H9 (cell line): ENCODE data around the gene PAMR1. TPM values are rescaled to one million over a fixed set of nuclear protein-coding genes. Genes with fewer than 3 reads are reported as not detected.

ENCODE experiments used
- DNase-seq: peaks from one replicate; pipeline ENCODE4 v3.0.0-alpha.2; 2017
- H2AFZ ChIP-seq: one replicate; pipeline ENCODE4 v1.6.1; 2013; ENCODE audit warnings: mild to moderate bottlenecking, low read length, control low read depth, moderate library complexity
- H2AK5ac ChIP-seq: 2 replicates; pipeline ENCODE4 v1.6.1; 2013; ENCODE audit warnings: low read length, control low read depth, mixed read lengths; ENCODE audit not compliant: insufficient read length
- H2BK120ac ChIP-seq: one replicate; pipeline ENCODE4 v1.6.1; 2013; ENCODE audit warnings: low read depth, mild to moderate bottlenecking, low read length, control low read depth, inconsistent platforms; ENCODE audit not compliant: poor library complexity, severe bottlenecking
- H2BK12ac ChIP-seq: 2 replicates; pipeline ENCODE4 v1.6.1; 2013; ENCODE audit warnings: low read length, control low read depth, mixed read lengths, low read depth; ENCODE audit not compliant: insufficient read length
- H2BK15ac ChIP-seq: 2 replicates; pipeline ENCODE4 v1.6.1; 2013; ENCODE audit warnings: low read depth, low read length, control low read depth
- H2BK20ac ChIP-seq: one replicate; pipeline ENCODE4 v1.6.1; 2013; ENCODE audit warnings: low read depth, mild to moderate bottlenecking, low read length, control low read depth, inconsistent platforms; ENCODE audit not compliant: poor library complexity, severe bottlenecking
- H2BK5ac ChIP-seq: 2 replicates; pipeline ENCODE4 v1.6.1; 2013; ENCODE audit warnings: low read length, control low read depth, mixed read lengths; ENCODE audit not compliant: insufficient read length
- H3K14ac ChIP-seq: 2 replicates; pipeline ENCODE4 v1.6.1; 2013; ENCODE audit warnings: low read length, control low read depth; ENCODE audit not compliant: insufficient read depth
- H3K18ac ChIP-seq: 2 replicates; pipeline ENCODE4 v1.6.1; 2013; ENCODE audit warnings: low read depth, mild to moderate bottlenecking, mixed read lengths, low read length, control low read depth; ENCODE audit not compliant: insufficient read length
- H3K23ac ChIP-seq: 2 replicates; pipeline ENCODE4 v1.6.1; 2013; ENCODE audit warnings: low read length, control low read depth, mixed read lengths, low read depth; ENCODE audit not compliant: insufficient read length
- H3K23me2 ChIP-seq: 2 replicates; pipeline ENCODE4 v1.6.1; 2013; ENCODE audit warnings: low read depth, mild to moderate bottlenecking, mixed read lengths, low read length, control low read depth; ENCODE audit not compliant: insufficient read length, poor library complexity, severe bottlenecking
- H3K27ac ChIP-seq: 2 replicates; pipeline ENCODE4 v1.5.1; 2013; ENCODE audit warnings: low read length, control low read depth, mixed read lengths, low read depth; ENCODE audit not compliant: insufficient read length
- H3K27me3 ChIP-seq: 2 replicates; pipeline ENCODE4 v1.6.1; 2013; ENCODE audit warnings: low read length, control low read depth, inconsistent platforms; ENCODE audit not compliant: insufficient read depth
- H3K4ac ChIP-seq: 2 replicates; pipeline ENCODE4 v1.6.1; 2013; ENCODE audit warnings: low read depth, mild to moderate bottlenecking, control low read depth, inconsistent platforms, low read length, moderate library complexity
- H3K4me1 ChIP-seq: 2 replicates; pipeline ENCODE4 v1.6.1; 2013; ENCODE audit warnings: low read length, control low read depth, inconsistent platforms; ENCODE audit not compliant: insufficient read depth
- H3K4me2 ChIP-seq: 2 replicates; pipeline ENCODE4 v1.6.1; 2013; ENCODE audit warnings: low read length, control low read depth, mixed read lengths; ENCODE audit not compliant: insufficient read length, insufficient read depth
- H3K56ac ChIP-seq: 2 replicates; pipeline ENCODE4 v1.6.1; 2013; ENCODE audit warnings: low read depth, mild to moderate bottlenecking, mixed read lengths, low read length, control low read depth; ENCODE audit not compliant: insufficient read length
- H3K79me1 ChIP-seq: 2 replicates; pipeline ENCODE4 v1.6.1; 2013; ENCODE audit warnings: low read depth, mild to moderate bottlenecking, moderate library complexity, low read length, control low read depth, inconsistent platforms; ENCODE audit not compliant: insufficient read depth, poor library complexity, severe bottlenecking
- H3K79me2 ChIP-seq: 2 replicates; pipeline ENCODE4 v1.6.1; 2013; ENCODE audit warnings: low read length, control low read depth, inconsistent platforms; ENCODE audit not compliant: insufficient read depth
- H3K9ac ChIP-seq: 2 replicates; pipeline ENCODE4 v1.6.1; 2013; ENCODE audit warnings: low read length, control low read depth, mixed read lengths; ENCODE audit not compliant: insufficient read length; ENCODE audit errors: extremely low read depth
- H3K9me3 ChIP-seq: one replicate; pipeline ENCODE4 v1.6.1; 2013; ENCODE audit warnings: low read depth, low read length, inconsistent platforms; ENCODE audit not compliant: control insufficient read depth
- H3T11ph ChIP-seq: one replicate; pipeline ENCODE4 v1.6.1; 2013; ENCODE audit warnings: mild to moderate bottlenecking, low read length, control low read depth, inconsistent platforms
- H4K20me1 ChIP-seq: one replicate; pipeline ENCODE4 v1.6.1; 2013; ENCODE audit not compliant: control insufficient read depth, insufficient read length, insufficient read depth
- H4K5ac ChIP-seq: 2 replicates; pipeline ENCODE4 v1.6.1; 2013; ENCODE audit warnings: low read depth, mild to moderate bottlenecking, mixed read lengths, low read length, control low read depth; ENCODE audit not compliant: insufficient read length
- H4K8ac ChIP-seq: replicated peaks from 2 replicates; pipeline ENCODE4 v1.6.1; 2013; ENCODE audit warnings: low read length, control low read depth, mixed read lengths, low read depth; ENCODE audit not compliant: insufficient read length
- H4K91ac ChIP-seq: 2 replicates; pipeline ENCODE4 v1.6.1; 2013; ENCODE audit warnings: low read depth, mild to moderate bottlenecking, moderate library complexity, mixed read lengths, low read length, control low read depth; ENCODE audit not compliant: insufficient read length
- H3K27ac Mint-ChIP-seq, 3 experiments: 2 replicates in 2 of 3; 3 replicates in 1 of 3; pipeline ENCODE4 v1.8.0; 2020 to 2021; ENCODE audit warnings: mixed read lengths in 3 of 3, mild to moderate bottlenecking in 1 of 3, moderate library complexity in 1 of 3
- H3K27me3 Mint-ChIP-seq: 2 replicates; pipeline ENCODE4 v1.8.0; 2021; ENCODE audit warnings: low read depth, mild to moderate bottlenecking, moderate library complexity, mixed read lengths
- H3K36me3 Mint-ChIP-seq, 3 experiments: 2 replicates in 2 of 3; 3 replicates in 1 of 3; pipeline ENCODE4 v1.8.0; 2020 to 2021; ENCODE audit warnings: low read depth in 3 of 3, mixed read lengths in 3 of 3; ENCODE audit not compliant: insufficient read depth in 1 of 3
- H3K4me1 Mint-ChIP-seq, 2 experiments: 2 replicates each; pipeline ENCODE4 v1.8.0; 2020; ENCODE audit warnings: mixed read lengths in 2 of 2
- H3K4me3 Mint-ChIP-seq, 2 experiments: 2 replicates in 1 of 2; 3 replicates in 1 of 2; pipeline ENCODE4 v1.8.0; 2020 to 2021; ENCODE audit warnings: mild to moderate bottlenecking in 2 of 2, mixed read lengths in 2 of 2, moderate library complexity in 1 of 2
- H3K9me3 Mint-ChIP-seq, 2 experiments: 2 replicates in 1 of 2; 3 replicates in 1 of 2; pipeline ENCODE4 v1.8.0; 2020; ENCODE audit warnings: mild to moderate bottlenecking in 2 of 2, mixed read lengths in 2 of 2, moderate library complexity in 1 of 2
- CTCF ChIP-seq: fragments of 200-600 bp; sonication (generic); conservative IDR thresholded peaks from 3 replicates; pipeline ENCODE4 v1.8.0; 2021; ENCODE audit warnings: antibody characterized with exemption, mild to moderate bottlenecking
- WGBS: extraction: QIAGEN DNeasy Blood & Tissue Kit; methylation state at CpG from one replicate; pipeline ENCODE4 v1.1.7; 2013; ENCODE audit warnings: missing lambda C conversion rate, low lambda C conversion rate, mixed read lengths; ENCODE audit not compliant: insufficient read length; ENCODE audit errors: extremely low coverage; 5-methylcytosine and 5-hydroxymethylcytosine counted together
- total RNA-seq: library from RNA; stranded (reverse); gene quantifications from 2 replicates; pipeline ENCODE4 v1.2.1, GENCODE V29; 2021

Gene PAMR1
- total RNA-seq, 1 experiment from 2014 or later: 2.4 TPM

GRCh38 chr11:35407041-35407440 is 118.4 kb downstream of the PAMR1 start:
- no peaks in the 10 kb centered on the region for H3K36me3 Mint-ChIP-seq
- no peak overlapping the region for H3K4me3 Mint-ChIP-seq

More at GRCh38 chr11:35407041-35407440, 118.4 kb downstream of the PAMR1 start:
- Histone ChIP-seq H4K91ac (no peak overlapping the region), H4K8ac (no peak overlapping the region), H3K14ac (no peak overlapping the region), H3K4me2 (no peak overlapping the region), H2AK5ac (no peak overlapping the region), H3K4ac (no peak overlapping the region), H2BK5ac (no peak overlapping the region), H3K27ac (no peak overlapping the region), H3K23ac (no peak overlapping the region), H2AFZ (no peak overlapping the region), H3K79me2 (no peaks in the 10 kb centered on the region), H3K23me2 (no peaks in the 10 kb centered on the region), H3K18ac (no peak overlapping the region), H3K4me1 (no peaks in the 10 kb centered on the region), H2BK120ac (no peak overlapping the region), H3T11ph (no peak overlapping the region), H2BK20ac (no peak overlapping the region), H2BK15ac (no peak overlapping the region), H3K56ac (no peak overlapping the region), H3K27me3 (no peaks in the 10 kb centered on the region), H3K9ac (no peak overlapping the region), H3K79me1 (no peaks in the 10 kb centered on the region), H3K9me3 (no peaks in the 10 kb centered on the region), H2BK12ac (no peak overlapping the region), H4K20me1 (no peaks in the 10 kb centered on the region), H4K5ac (no peak overlapping the region)
- no CpG with 5 or more reads among the region's 1 CpG for WGBS
- Mint-ChIP-seq H3K9me3 (no peaks in the 10 kb centered on the region), H3K27ac (no peak overlapping the region), H3K4me1 (peaks cover 4 to 11% of the 10 kb centered on the region in 2 experiments; a peak in 3 of 4 replicates), H3K27me3 (peaks cover 17% of the 10 kb centered on the region)
- no peak for TF ChIP-seq CTCF
- no peak for DNase-seq
